Superior temporal gyrus (tissue), 1 donor: ENCODE measurements around the gene KCNJ8.
"Not testable (repeated sequence)": the region's sequence is repeated elsewhere in the genome, so short reads cannot be mapped to it uniquely, and the experiment has no call there.

ENCODE experiments used
- DNase-seq: peaks from one replicate; pipeline ENCODE4 v3.0.0-alpha.2; 2016; ENCODE audit errors: extremely low spot score

KCNJ8 gene

DNA sequence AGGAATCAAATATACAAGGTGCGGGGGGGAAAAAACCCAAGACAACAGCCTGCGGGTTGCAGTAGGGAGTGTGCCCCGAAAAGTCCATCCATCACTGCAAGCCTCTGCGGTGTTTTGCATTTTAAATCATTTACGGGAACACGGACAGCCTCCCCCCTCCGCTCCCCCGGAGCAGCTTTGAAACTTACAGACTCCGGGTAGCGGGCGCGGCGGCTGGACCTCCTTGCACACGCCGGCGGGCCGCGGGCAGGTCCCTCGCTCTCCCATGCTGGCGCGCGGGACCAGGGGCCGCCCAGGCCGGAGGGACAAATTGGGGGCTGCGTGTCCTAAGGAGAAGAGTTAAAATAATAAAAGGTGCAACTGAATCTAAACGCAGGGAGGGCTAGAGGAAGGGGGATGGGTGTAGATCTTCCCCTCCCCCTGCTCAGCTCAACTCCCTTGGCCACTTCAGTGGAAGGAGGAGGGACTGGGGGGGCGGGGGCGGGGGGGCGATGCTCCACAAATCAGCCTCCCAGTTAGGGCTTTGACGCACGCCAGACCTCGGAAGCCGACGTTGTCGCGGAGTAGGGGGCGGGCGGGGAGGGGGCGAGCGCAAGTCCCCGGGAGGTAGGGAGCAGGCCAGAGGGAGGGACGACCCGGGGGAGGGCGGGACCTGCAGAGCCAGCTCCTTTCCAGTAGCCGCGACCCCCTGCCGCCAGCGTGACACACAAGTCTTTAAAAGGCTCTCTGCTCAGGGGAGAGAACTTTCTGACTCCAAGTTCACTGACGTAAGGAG lies at the start of gene KCNJ8:
Gene KCNJ8 (minus strand): TSS at position 349 of the 775 bp plus-strand sequence. CDS start 1,090 bp downstream, outside the sequence.
- no peak for DNase-seq

DNA sequence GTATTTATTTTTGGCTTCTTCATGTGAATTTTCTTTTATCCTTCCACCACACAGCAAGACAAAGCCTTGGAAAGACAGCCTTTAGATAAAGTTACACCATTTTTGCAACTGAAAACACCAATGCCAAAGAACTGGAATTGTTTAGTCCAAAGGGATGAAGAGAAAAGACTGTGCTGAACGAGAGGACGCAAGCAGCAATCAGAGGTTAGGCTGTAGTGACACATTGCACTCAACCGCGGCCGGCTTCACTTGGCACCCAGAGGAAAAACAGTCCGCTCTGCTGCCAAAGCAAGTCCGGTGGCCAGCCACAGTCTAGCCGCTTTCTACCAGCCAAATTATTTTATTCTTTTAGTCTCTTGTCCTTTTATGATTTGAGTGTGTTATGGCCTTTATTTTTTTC lies 49.1 kb upstream of the KCNJ8 start:
- DNase-seq, result no peak

DNA sequence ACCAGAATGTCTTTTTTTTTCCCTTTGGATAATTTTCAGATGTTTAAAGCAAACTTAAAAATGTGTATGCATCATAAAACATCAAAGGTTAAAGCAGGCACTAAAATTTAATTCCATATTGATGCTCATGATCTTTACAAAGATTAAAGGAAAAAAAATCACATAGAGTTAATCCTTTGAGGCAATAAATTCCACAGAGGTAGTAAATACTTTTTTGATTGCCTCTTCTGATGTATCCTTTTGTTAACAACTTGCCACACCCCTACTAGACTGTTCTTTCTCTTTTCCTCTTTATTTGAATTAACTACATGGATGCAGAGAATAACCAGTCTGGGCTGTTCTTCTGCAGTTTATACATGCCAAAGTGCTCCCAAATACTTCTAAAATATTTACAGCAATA lies 45.2 kb upstream of the KCNJ8 start:
- no peak for DNase-seq

DNA sequence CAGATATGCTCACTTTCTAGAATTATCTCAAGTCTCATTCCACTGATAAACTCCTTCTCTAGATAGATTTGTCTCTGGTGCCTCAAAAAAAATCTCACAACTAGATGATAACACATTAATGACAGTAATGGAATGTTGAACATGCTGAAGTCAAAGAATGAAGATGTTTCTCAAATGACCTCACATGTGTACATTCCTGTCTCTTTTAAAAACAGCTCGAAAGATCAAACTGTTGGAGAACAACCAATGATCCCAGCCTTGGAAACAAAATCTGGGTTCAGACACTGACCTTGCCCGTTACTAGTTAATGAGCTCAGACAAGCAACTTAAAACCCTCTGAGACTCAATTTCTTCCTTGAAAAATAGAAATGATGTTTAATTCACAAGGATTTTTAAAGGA lies 44.7 kb upstream of the KCNJ8 start:
- DNase-seq, result no peak

DNA sequence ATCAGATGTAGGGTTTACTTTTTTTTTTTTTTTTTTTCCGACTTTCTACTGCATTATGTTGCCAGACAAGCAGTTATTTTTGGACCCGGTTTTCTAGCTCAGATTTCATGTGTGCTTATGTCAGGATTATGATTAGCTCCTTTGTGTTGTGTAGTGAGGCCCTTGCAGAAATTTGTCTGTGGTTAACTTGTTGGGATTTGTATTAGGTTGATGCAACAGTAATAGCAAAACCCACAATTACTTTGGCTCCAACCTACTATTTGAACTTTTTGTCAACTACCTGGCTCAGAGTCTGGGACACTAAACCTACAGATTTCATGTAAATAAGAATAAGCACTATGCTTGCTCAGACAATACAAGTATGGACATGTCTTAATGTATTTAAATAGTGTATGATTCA lies 44.1 kb upstream of the KCNJ8 start:
- DNase-seq, result no peak

DNA sequence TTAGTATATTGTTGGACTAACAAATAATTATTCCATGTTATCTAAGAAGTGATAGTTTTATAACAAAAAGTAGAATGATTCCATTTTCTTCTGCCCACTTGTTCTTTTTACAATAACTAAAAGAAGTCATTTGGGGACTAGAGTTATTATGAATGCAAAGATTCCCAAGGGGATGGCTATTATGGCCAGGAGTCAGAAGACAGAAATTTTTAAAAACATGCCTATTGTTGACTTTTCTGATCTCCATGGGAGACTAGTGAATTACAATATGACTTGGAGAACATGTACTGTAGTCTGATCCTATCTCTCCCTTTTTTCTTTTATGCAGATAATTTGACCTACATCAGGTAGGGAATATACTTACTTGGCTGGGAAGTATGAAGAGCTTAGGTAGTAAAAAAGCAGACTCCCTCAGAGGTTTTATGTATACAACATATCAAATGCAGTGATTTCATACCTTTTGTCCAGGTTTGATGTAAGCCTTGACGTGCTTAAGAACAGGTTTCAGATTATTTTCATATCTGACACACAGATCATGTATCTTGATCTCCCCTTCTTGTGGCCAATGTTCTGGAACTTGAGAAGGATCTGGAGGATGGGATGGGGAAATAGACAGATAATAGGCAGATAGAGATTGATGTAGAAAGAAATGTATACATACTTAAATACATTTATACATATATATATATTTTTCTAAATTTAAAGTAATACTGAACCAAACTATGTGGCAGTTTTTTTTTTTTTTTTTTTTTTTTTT lies 41.0 kb upstream of the KCNJ8 start:
- DNase-seq, result no peak

DNA sequence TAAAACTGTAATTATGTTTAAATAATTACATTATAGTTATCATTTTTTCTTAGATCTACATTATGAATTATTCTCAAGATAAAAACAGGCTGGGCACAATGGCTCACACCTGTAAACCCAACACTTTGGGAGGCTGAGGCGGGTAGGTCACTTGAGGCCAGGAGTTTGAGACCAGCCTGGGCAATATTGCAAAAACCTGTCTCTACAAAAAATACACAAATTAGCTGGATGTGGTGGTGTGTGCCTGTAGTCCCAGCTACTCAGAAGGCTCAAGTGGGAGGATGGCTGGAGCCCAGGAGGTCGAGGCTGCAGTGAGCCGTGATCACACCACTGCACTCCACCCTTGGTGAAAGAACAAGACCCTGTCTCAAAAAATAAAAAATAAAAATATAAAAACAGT lies 40.3 kb upstream of the KCNJ8 start:
- no peak for DNase-seq

DNA sequence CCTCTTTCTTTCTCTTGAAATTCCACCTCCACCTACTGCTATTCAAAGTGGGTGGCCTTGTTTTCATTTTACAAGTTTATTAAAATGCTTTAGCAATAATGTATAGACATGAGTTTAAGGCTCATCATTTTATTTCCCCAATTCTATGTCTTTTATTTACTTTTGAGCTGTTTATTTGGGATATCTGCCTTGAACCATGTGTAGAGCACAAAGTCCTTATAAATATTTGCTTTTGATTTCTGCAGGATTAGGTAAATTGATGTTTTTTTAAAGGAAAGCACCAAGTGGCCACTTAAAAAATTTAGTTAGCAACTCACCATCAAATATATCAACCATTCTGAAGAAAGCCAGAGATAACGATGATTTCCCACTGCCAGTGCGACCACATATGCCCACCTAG lies 39.8 kb upstream of the KCNJ8 start:
- DNase-seq, result no peak

DNA sequence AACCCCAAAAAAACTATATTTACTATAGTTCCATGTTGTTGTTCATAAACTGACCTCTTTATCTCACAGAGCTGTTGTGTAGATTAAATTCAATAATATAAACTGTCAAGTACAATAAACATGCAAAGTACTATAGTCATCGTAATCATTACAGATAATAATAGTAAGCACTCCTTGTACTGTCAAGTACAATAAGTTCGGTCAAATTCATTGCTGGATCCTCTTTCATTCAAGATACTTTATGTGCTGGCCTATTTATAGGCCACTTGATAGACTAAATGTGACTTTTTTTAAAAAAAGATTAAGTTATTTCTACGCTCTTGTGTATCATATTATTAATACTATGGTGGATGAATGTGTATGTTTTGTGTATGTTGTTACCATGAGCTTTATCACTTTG lies 39.2 kb upstream of the KCNJ8 start:
- DNase-seq, result no peak

DNA sequence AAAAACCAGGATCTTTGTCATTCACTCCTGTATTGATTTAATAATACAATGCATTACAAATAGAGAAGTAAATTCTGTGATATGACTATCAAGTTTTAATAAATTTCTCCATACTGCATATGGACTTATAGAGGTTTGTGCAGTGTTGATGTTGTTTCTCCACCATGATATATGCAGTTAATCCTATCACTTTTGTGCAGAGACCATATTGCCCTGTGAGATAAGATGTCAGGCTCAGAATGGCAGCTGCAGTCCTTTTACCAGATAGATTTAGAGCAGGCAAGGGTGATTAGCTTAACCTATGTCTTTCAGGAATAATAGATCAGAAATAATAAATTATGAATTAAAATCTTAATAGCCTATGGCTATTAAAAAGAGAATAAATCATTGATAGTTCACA lies 38.6 kb upstream of the KCNJ8 start:
- no peak for DNase-seq

DNA sequence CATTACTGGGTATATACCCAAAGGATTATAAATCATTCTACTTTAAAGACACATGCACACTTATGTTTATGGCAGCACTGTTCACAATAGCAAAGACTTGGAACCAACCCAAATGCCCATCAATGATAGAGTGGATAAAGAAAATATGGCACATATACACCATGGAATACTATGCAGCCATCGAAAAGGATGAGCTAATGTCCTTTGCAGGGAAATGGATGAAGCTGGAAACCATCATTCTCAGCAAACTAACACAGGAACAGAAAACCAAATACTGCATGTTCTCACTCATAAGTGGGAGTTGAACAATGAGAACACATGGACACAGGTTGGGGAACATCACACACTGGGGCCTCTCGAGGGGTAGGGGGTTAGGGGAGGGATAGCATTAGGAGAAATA lies 37.8 kb upstream of the KCNJ8 start:
- DNase-seq, result not testable (repeated sequence)

DNA sequence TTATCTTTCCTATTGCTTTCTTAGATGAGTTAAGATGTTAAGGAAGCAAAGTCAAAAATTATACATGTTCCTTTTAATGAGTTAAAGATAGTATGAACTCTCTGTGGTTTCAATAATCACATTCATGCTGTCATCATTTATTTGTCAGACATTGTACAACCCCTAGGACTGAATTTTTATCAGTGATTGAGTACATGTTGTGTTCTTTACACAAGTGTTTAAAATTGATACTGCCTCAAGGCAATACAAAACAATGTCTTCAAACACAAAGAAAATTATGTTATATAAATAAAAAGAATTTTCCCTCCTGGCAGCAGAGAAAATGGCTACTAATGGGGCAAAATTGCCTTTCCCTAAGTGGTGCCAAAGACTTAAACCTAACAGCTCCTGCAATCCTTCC lies 34.6 kb upstream of the KCNJ8 start:
- DNase-seq, result no peak

DNA sequence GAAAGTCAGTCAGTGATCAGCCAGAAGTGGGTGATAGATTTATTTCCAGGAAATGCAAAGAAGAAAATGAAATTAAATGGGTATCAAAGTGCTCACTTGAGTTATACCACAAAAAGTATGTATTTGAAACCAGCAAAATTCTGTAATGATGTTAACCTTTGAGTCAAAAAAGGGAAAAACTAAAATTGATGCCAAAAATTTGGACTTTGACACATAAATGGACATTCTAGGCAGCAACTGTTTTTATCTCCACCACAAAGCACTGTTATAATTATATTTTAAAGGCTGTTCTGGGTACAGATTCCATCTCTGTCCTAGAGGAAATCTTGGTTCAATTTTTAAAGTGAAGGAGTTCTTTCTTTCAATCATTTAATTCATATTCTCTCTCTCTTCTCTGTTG lies 31.7 kb upstream of the KCNJ8 start:
- no peak for DNase-seq

DNA sequence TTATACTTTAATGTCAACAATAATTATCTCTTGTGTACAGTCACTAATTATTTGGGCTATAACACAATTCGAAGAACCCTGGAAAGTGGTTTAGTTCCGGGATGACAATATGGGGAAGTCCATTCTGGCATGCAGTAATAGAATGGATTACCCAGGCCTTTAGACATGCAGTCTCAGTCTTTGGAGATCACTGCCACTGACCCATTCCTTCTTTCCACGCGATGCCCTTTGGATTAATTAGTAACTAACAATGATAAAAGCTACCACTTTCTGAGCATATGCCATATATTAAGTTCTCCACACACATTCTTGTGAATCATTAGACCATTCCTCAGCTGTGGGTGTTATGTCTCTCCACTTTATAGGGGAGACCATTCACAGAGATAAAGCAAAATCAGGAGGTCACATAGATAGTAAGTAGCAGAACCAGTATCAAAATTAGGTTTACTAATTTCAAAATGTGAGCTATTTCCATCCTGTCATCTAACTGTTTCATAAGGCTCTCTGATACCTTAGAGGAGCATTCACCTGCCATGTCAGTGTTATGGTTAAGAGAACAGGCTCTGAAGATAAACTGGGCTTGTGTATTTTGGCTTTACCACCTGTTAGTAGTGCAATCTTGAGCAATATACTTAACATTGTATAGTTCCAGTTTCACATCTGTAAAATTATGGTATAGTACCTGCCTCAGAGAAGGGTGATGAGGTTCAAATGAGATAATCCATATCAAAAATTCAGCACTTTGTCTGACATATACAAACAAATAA lies 27.2 kb upstream of the KCNJ8 start:
- no peak for DNase-seq

DNA sequence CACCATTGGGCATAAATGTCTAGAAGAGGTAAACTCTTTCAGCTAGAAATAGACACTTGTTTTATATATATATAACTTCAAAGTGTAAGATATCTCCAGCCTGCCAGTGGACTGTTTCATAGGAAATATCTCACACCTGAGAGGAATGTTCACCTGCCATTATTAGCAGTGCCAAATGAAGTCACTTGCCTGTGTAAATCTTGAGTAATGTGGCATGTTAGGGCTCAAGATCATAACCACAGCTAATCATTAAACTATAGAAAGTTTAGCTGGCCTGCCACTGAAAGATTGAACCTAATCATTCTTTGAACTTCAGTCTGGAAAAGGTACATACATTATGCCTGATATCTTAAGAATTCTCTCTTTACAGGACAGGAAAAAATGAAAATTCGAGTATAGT lies 25.5 kb upstream of the KCNJ8 start:
- no peak for DNase-seq

DNA sequence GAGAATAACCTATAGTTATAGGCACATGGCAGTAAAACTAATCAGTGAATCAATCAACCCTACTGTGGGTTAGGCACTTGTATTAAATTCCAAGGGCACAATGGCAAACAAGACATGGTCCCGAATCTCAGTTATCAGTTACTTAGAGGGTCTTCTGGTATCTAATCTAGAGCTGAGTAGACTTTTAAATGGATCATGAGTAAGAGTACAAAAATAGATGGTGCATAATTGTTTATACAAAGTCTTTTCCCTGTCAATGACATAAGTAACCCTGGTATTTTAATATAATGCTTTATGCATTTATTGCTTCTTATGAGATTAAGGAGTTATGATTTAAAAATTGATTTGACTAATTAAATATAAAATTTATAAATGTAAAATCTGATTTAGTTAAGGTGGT lies 23.0 kb upstream of the KCNJ8 start:
- no peak for DNase-seq

DNA sequence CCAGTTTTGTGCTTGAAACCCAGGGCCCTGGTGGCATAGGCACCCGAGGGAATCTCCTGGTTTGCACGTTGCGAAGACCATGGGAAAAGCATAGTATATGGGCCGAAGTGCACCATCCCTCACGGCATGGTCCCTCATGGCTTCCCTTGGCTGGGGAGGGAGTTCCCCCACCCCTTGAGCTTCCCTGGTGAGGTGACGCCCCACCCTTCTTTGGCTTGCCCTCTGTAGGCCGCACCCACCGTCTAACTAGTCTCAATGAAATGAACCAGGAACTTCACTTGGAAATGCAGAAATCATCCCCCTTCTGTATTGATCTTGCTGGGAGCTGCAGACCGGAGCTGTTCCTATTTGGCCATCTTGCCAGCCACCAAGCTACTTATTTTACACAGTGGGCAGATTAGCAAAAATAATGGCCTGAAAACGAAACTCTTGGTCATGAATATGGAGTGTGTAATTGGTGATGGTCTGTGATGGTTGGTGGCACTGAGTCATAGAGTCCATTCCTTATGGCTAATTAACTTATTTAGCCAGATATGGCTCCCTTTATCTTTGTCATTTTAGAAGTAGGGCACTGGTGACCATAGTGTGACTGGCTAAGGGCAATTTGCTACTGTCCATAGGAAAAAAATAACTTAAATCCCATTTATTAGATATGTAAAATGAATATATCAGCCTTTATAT lies 21.3 kb upstream of the KCNJ8 start:
- DNase-seq, result no peak

DNA sequence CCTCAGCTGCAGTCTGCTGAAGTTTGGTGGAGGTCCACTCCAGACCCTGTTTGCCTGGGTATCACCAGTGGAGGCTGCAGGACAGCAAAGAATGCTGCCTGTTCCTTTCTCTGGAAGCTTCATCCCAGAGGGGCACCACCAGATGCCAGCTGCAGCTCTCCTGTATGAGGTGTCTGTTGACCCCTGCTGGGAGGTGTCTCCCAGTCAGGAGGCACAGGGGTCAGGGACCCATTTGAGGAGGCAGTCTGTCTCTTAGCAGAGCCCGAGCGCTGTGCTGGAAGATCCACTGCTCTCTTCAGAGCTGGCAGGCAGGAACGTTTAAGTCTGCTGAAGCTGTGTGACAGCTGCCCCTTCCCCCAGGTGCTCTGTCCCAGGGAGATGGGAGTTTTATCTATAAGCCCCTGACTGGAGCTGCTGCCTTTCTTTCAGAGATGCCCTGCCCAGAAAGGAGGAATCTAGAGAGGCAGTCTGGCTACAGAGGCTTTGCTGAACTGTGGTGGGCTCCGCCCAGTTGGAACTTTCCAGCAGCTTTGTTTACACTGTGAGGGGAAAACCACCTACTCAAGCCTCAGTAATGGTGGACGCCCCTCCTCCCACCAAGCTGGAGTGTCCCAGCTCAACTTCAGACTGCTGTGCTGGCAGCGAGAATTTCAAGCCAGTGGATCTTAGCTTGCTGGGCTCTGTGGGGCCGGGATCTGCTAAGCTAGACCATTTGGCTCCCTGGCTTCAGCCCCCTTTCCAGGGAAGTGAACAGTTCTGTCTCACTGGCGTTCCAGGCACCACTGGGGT lies 20.5 kb upstream of the KCNJ8 start:
- DNase-seq, result not testable (repeated sequence)

DNA sequence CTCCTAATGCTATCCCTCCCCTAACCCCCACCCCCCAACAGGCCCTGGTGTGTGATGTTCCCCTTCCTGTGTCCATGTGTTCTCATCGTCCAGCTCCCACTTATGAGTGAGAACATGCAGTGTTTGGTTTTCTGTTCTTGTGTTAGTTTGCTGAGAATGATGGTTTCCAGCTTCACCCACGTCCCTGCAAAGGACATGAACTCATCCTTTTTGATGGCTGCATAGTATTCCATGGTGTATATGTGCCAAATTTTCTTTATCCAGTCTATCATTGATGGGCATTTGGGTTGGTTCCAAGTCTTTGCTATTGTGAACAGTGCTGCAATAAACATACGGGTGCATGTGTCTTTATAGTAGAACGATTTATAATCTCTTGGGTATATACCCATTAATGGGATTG lies 15.2 kb upstream of the KCNJ8 start:
- DNase-seq, result not testable (repeated sequence)

DNA sequence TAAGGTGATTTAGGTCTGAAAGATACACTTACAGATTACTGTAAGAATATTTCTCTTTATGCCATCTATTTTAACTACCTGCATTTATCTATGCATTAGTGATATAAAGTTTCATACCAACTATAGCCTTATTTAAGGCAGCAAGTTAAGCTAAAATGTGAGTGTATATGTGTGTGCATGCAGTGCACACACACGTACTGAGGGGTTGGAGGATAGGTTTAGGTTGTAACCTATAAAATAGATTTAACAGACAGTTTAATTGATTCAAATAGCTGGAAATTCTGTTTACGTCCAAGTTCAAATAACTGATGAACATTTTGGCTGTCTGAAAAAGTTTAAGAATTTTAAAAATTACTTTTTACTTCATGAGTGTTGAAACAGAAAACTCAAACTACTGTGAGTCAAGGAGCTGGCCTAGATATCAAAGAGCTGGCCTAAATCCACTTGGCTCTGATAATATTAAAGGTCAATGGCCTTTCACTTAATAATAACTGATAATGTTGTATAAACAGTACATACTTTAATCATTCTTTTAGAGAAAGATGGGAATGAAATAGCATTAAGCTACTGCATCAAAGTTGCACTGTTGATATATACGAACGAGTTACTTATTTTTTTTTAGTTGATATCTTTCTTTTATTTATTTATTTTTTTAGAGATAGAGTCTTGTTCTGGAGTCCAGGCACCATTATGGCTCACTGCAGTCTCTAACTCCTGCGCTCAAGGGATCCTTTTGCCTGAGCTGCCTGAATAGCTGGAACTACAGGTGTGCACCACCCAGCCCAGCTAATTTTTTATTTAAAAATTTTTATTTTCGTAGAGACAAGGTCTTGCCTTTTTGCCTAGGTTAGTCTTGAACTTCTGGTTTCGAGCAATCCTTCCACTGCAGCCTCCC lies 13.8 kb upstream of the KCNJ8 start:
- no peak for DNase-seq
